Cardiac muscle cell (in vitro differentiated cells and primary cell): Measurements from ENCODE around the gene LELP1. TPM values are rescaled to one million over a fixed set of nuclear protein-coding genes. Genes with fewer than 3 reads are reported as not detected.
"Not testable (repeated sequence)": the region's sequence is repeated elsewhere in the genome, so short reads cannot be mapped to it uniquely, and the experiment has no call there.

ENCODE experiments used
- DNase-seq, 2 donors: peaks; one replicate each; pipeline versions ENCODE4 v3.0.0 to v3.0.0-alpha.2; 2010 to 2017; ENCODE audit warnings: low read depth in 1 of 2, low spot score in 1 of 2
- H3K27ac ChIP-seq: fragments of 200-600 bp; sonication (generic); 2 replicates; pipeline ENCODE4 v1.5.1; 2016
- H3K27me3 ChIP-seq: fragments of 200-600 bp; sonication (generic); 2 replicates; pipeline ENCODE4 v1.6.0; 2016; ENCODE audit warnings: control low read depth
- H3K36me3 ChIP-seq: fragments of 200-600 bp; sonication (generic); 2 replicates; pipeline ENCODE4 v1.5.1; 2016; ENCODE audit warnings: control low read depth
- H3K4me1 ChIP-seq: fragments of 200-600 bp; sonication (generic); 2 replicates; pipeline ENCODE4 v1.8.1; 2017; ENCODE audit warnings: low read depth, mild to moderate bottlenecking, mixed run types
- H3K4me3 ChIP-seq: fragments of 200-600 bp; sonication (generic); 2 replicates; pipeline ENCODE4 v1.5.1; 2016; ENCODE audit warnings: mild to moderate bottlenecking
- H3K9me3 ChIP-seq: fragments of 200-600 bp; sonication (generic); 2 replicates; pipeline ENCODE4 v1.5.1; 2017; ENCODE audit warnings: low read depth, mild to moderate bottlenecking, control low read depth
- CTCF ChIP-seq: IDR thresholded peaks from 2 replicates; pipeline ENCODE4 v1.5.1; 2012; ENCODE audit warnings: low read depth, mild to moderate bottlenecking, low read length
- polyA plus RNA-seq: library from polyadenylated mRNA; unstranded; fragments of >200 nt; fragmentation: Nextera tagmentation; extraction: Ambion mirVana; gene quantifications from 2 replicates; pipeline ENCODE4 v1.2.1, GENCODE V29; 2016
- total RNA-seq: library from RNA; depleted of rRNA; stranded (reverse); fragments of >200 nt; gene quantifications from 2 replicates; pipeline ENCODE4 v1.2.3, GENCODE V29; 2016

Gene LELP1
- total and polyA plus RNA-seq, 2 experiments from 2014 or later = not detected

- peak; percentile 6 to 58 for DNase-seq
- H3K27ac ChIP-seq, H3K36me3 ChIP-seq, H3K4me1 ChIP-seq, H3K4me3 ChIP-seq, H3K27me3 ChIP-seq, H3K9me3 ChIP-seq: not testable (repeated sequence)
- peak; percentile 51 for TF ChIP-seq CTCF
Observed at GRCh38 chr1:153229076-153229829, 26.0 kb downstream of the LELP1 start.

- no peak overlapping the region for H3K4me3 ChIP-seq
- no peak for DNase-seq
- H3K27ac ChIP-seq = no peak overlapping the region
- no peaks in the 10 kb centered on the region for H3K9me3 ChIP-seq
- TF ChIP-seq CTCF = no peak
- H3K4me1 ChIP-seq = no peaks in the 10 kb centered on the region
- no peaks in the 10 kb centered on the region for H3K27me3 ChIP-seq
- no peaks in the 10 kb centered on the region for H3K36me3 ChIP-seq
Observed at GRCh38 chr1:153231363-153231762, 28.1 kb downstream of the LELP1 start.

- Histone ChIP-seq H3K36me3 (no peaks in the 10 kb centered on the region), H3K27me3 (no peaks in the 10 kb centered on the region), H3K9me3 (no peaks in the 10 kb centered on the region), H3K4me3 (no peak overlapping the region), H3K27ac (no peak overlapping the region), H3K4me1 (no peaks in the 10 kb centered on the region)
- no peak for DNase-seq
- no peak for TF ChIP-seq CTCF
Observed at GRCh38 chr1:153231785-153232184, 28.6 kb downstream of the LELP1 start.

- Histone ChIP-seq H3K4me3 (no peak overlapping the region), H3K27ac (no peak overlapping the region), H3K36me3 (no peaks in the 10 kb centered on the region), H3K27me3 (no peaks in the 10 kb centered on the region), H3K4me1 (no peaks in the 10 kb centered on the region), H3K9me3 (no peaks in the 10 kb centered on the region)
- no peak for DNase-seq
- no peak for TF ChIP-seq CTCF
Observed at GRCh38 chr1:153232553-153232952, 29.3 kb downstream of the LELP1 start.

GRCh38 chr1:153233448-153233847 lies 30.2 kb downstream of the LELP1 start:
- DNase-seq = no peak
- Histone ChIP-seq H3K4me3 (no peak overlapping the region), H3K27me3 (no peaks in the 10 kb centered on the region), H3K9me3 (no peaks in the 10 kb centered on the region), H3K27ac (no peak overlapping the region), H3K4me1 (no peaks in the 10 kb centered on the region), H3K36me3 (no peaks in the 10 kb centered on the region)
- no peak for TF ChIP-seq CTCF
